Ovary (tissue), 9 donors: ENCODE data around the gene AP1M2. TPM values are rescaled to one million over a fixed set of nuclear protein-coding genes. Genes with fewer than 3 reads are reported as not detected.

Source experiments
- DNase-seq, 5 donors: peaks; one replicate each; pipeline ENCODE4 v3.0.0-alpha.2; 2019 to 2020
- H3K27ac ChIP-seq, 2 donors: fragments of 200-600 bp; one replicate each; pipeline versions ENCODE4 v1.5.1 to v1.8.0; 2019 to 2022
- H3K27me3 ChIP-seq: fragments of 200-600 bp; one replicate; pipeline ENCODE4 v1.8.0; 2022
- H3K36me3 ChIP-seq: fragments of 200-600 bp; sonication (generic); one replicate; pipeline ENCODE4 v1.5.1; 2019
- H3K4me1 ChIP-seq: one replicate; pipeline ENCODE4 v1.8.1; 2013; ENCODE audit warnings: mild to moderate bottlenecking, moderate library complexity; ENCODE audit not compliant: insufficient read depth
- H3K4me3 ChIP-seq: fragments of 200-600 bp; sonication (generic); one replicate; pipeline ENCODE4 v1.5.1; 2017
- H3K9me3 ChIP-seq, 2 donors: fragments of 200-600 bp in 1 of 2; sonication (generic) in 1 of 2; one replicate each; pipeline versions ENCODE4 v1.5.1 to v1.8.1; 2013 to 2019; ENCODE audit warnings: mild to moderate bottlenecking in 1 of 2, moderate library complexity in 1 of 2
- CTCF ChIP-seq, 3 donors: fragments of 450-650 bp in 2 of 3; fragments of 200-600 bp in 1 of 3; IDR thresholded peaks; one replicate each; pipeline versions ENCODE4 v1.5.1 to v1.8.0; 2016 to 2022; ENCODE audit warnings: antibody characterized with exemption in 3 of 3, mild to moderate bottlenecking in 1 of 3
- EP300 ChIP-seq: sonication (generic); formaldehyde crosslinking; IDR thresholded peaks from one replicate; pipeline ENCODE4 v1.6.1; 2017; ENCODE audit warnings: antibody characterized with exemption
- POLR2A ChIP-seq: fragments of 450-650 bp; IDR thresholded peaks from one replicate; pipeline ENCODE4 v1.6.1; 2017; ENCODE audit warnings: antibody characterized with exemption, mild to moderate bottlenecking, moderate library complexity
- WGBS, 3 donors: extraction: QIAGEN DNeasy Blood & Tissue Kit in 1 of 3; methylation state at CpG; one replicate each; pipeline versions ENCODE4 v1.1.5 to v1.1.7; 2013 to 2017; 5-methylcytosine and 5-hydroxymethylcytosine counted together
- intact Hi-C, 4 donors: fragments of 100-400 bp; cut with DNase I; formaldehyde crosslinking; loops; one replicate each; pipeline versions ENCODE4 v1.11.0 to v1.15.1; 2022 to 2023
- polyA plus RNA-seq, 2 donors: library from polyadenylated mRNA; stranded (reverse); fragments of 200-250 nt in 1 of 2; fragments of 350-450 nt in 1 of 2; fragmentation: Illumina TruSeq in 1 of 2; extraction: RNeasy Lipid Tissue Mini Kit (QIAGEN cat#74804) in 1 of 2; gene quantifications; one replicate each; pipeline ENCODE4 v1.2.3, GENCODE V29; 2013 to 2014
- total RNA-seq, 7 donors: library from RNA; depleted of rRNA in 2 of 7; stranded (reverse); fragments of >200 nt in 2 of 7; fragmentation: NEBNext Ultra II Directional in 3 of 7; extraction: Animal tissue kit (Norgen Biotek cat#: 25700) in 3 of 7; gene quantifications; one replicate each; pipeline versions ENCODE4 v1.1.0 to v1.2.4, GENCODE V29; 2016 to 2023
- donor health status: DM: no; HTN: no; CAD: no; lungs with moderate emphysema.
- donor health status: DM: no; HTN: no; CAD: no.
- donor health status: Bipolar disorder and iron deficiency.
- donor health status: DM: yes; HTN: yes; CAD: no.
- donor health status: DM: no; HTN: no; CAD: no.
- donor health status: DM: yes; HTN: yes; CAD: no.

Gene AP1M2
- total and polyA plus RNA-seq, 9 donors, result 0.19 to 45.5 (median 2.9) TPM; not detected in 1

GRCh38 chr19:10565567-10566407, 21.3 kb downstream of the AP1M2 start, which contains the start of gene KRI1:
Gene KRI1, minus strand, starts transcription at chr19:10566010. Its CDS starts 11 bp downstream, at chr19:10565999.
- Histone ChIP-seq H3K9me3 (no peaks in the 10 kb centered on the region), H3K27ac (peak within 1 kb of the TSS; percentile 68 to 77), H3K27me3 (no peaks in the 10 kb centered on the region), H3K4me3 (peak within 1 kb of the TSS; percentile 95), H3K4me1 (peaks cover 7% of the 10 kb centered on the region), H3K36me3 (no peaks in the 10 kb centered on the region)
- peak; percentile 98 for TF ChIP-seq EP300
- TF ChIP-seq POLR2A, result peak; percentile 97
- TF ChIP-seq CTCF (IDR thresholded peaks at IDR 0.05), result peak; percentile 8 to 72 (median 71)
- peak; percentile 98 to 99 (median 99) for DNase-seq
- WGBS, 3 donors, result 0 to 1% (median 1%) methylated on average over 65 to 94 of the region's 94 CpGs
- intact Hi-C loops, result loop anchor here in 2 of 4 donors (5.0 to 10.0 kb wide), 2 partner anchors 63 to 161 kb away; partner anchors contain the start of genes CDC37 (in 1 of the 2) and KEAP1 (in 1 of the 2)

- 18 to 21% (median 18%) methylated on average over 10 of the region's 10 CpGs for WGBS, 3 donors
- Histone ChIP-seq H3K27me3 (no peaks in the 10 kb centered on the region), H3K4me1 (peaks cover 7% of the 10 kb centered on the region), H3K9me3 (no peaks in the 10 kb centered on the region), H3K27ac (peak overlapping the region; percentile 68 to 77), H3K4me3 (peak overlapping the region; percentile 95), H3K36me3 (no peaks in the 10 kb centered on the region)
- TF ChIP-seq POLR2A (no peak), CTCF (IDR thresholded peaks at IDR 0.05) (no peak), EP300 (no peak)
- peak; percentile 42 to 72 (median 63) for DNase-seq
- intact Hi-C loops, result loop anchor here in 2 of 4 donors (5.0 to 10.0 kb wide), 2 partner anchors 63 to 160 kb away; partner anchors contain the start of genes CDC37 (in 1 of the 2) and KEAP1 (in 1 of the 2)
These were observed 22.0 kb downstream of the AP1M2 start for GRCh38 chr19:10565028-10565566.

DNA sequence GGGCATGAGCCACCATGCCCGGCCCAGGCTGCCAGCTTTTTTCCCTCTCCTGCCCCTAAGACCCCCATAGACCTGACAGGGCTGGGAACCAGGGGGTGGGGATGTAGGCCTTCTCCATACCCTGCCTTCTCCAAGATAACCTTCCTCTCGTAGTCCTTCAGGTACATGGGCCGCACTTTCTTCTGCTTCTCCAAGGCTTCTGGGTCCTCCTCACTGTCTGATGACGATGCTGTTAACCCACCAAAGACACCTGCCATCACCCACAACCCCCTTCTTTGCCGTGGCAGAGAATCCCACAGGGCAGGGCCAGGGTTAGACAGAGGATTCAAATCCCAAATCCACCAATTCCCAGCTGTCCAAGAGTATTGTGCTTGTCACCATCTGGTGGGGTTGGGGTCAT, 24.5 kb downstream of the AP1M2 start:
- H3K36me3 ChIP-seq, result no peaks in the 10 kb centered on the region
- intact Hi-C loops, result loop anchor here in 1 of 4 donors (10.0 kb wide), 1 partner anchor 158 kb away; the partner anchor contains the start of gene CDC37
- peaks cover 2% of the 10 kb centered on the region for H3K4me1 ChIP-seq
- H3K27ac ChIP-seq, result no peak overlapping the region
- no peak for DNase-seq
- WGBS, 3 donors, result 85 to 89% (median 86%) methylated on average over 5 of the region's 5 CpGs
- H3K4me3 ChIP-seq, result no peak overlapping the region
- no peak for TF ChIP-seq POLR2A
- TF ChIP-seq EP300, result no peak
- TF ChIP-seq CTCF (IDR thresholded peaks at IDR 0.05), result no peak
- no peaks in the 10 kb centered on the region for H3K9me3 ChIP-seq
- no peaks in the 10 kb centered on the region for H3K27me3 ChIP-seq

DNA sequence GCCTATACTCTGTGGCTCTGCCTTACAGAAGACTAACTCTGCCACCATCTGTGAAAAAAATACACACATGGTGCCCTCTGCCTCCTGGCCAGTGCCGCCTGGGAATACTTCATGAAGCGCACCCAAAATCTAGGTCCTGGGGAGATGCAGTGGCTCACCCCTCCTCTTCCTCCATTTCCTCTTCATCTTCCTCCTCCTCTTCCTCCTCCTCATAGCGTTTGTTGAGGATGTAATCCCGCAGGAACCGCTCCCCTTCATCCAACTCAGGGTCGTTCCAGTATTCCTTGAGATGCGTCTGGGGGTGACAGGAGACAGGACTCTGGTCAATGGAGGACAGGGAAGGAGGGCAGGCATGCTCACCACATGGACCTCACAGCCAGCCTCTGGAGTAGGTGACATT, 27.0 kb downstream of the AP1M2 start:
- intact Hi-C loops, result loop anchor here in 1 of 4 donors (10.0 kb wide), 1 partner anchor 155 kb away; the partner anchor contains the start of gene CDC37
- Histone ChIP-seq H3K27me3 (no peaks in the 10 kb centered on the region), H3K9me3 (no peaks in the 10 kb centered on the region), H3K36me3 (no peaks in the 10 kb centered on the region), H3K27ac (no peak overlapping the region), H3K4me3 (no peak overlapping the region), H3K4me1 (no peaks in the 10 kb centered on the region)
- 84 to 89% (median 85%) methylated on average over 7 of the region's 7 CpGs for WGBS, 3 donors
- DNase-seq, result no peak
- no peak for TF ChIP-seq CTCF (IDR thresholded peaks at IDR 0.05)
- no peak for TF ChIP-seq EP300
- TF ChIP-seq POLR2A, result no peak
